22Rv1 (cell line): ENCODE measurements around the gene ASCC2.

Source experiments
- ZFX ChIP-seq: fragments of 450-650 bp; IDR thresholded peaks from 2 replicates; pipeline ENCODE4 v1.6.1; 2017; ENCODE audit warnings: antibody characterized with exemption, borderline replicate concordance
- TF ChIP-seq, protein P1 (sequence below): fragments of 450-650 bp; IDR thresholded peaks from 2 replicates; pipeline ENCODE4 v1.5.1; 2017; ENCODE audit warnings: mild to moderate bottlenecking

DNA sequence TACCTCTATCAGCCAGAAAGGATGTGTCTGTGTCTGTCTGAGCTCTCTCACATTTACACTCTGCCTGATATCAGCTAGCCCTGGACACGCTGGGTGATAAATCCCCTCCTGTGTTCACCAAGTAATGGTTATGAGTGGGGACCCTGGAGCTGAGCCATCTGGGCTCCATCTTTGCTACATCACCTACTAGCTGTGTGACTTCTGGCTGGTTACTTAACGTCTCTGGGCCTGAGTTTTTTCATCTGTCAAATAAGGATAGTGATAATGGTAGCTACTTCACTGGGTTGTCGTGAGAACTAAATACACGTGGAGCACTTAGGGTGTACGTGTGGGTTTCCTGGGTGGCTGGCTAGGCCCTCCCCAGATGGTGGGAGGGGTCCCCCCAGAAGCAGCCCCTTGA lies 48.0 kb downstream of the ASCC2 start:
- TF ChIP-seq, protein P1, sequence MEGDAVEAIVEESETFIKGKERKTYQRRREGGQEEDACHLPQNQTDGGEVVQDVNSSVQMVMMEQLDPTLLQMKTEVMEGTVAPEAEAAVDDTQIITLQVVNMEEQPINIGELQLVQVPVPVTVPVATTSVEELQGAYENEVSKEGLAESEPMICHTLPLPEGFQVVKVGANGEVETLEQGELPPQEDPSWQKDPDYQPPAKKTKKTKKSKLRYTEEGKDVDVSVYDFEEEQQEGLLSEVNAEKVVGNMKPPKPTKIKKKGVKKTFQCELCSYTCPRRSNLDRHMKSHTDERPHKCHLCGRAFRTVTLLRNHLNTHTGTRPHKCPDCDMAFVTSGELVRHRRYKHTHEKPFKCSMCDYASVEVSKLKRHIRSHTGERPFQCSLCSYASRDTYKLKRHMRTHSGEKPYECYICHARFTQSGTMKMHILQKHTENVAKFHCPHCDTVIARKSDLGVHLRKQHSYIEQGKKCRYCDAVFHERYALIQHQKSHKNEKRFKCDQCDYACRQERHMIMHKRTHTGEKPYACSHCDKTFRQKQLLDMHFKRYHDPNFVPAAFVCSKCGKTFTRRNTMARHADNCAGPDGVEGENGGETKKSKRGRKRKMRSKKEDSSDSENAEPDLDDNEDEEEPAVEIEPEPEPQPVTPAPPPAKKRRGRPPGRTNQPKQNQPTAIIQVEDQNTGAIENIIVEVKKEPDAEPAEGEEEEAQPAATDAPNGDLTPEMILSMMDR, result no peak
- no peak for TF ChIP-seq ZFX
